A549 treated with CpdA at 1 μM for 4 hours (cell line): Measurements from ENCODE around the gene HEXB. TPM values are rescaled to one million over a fixed set of nuclear protein-coding genes. Genes with fewer than 3 reads are reported as not detected.

Source experiments
- total RNA-seq: library from RNA; stranded (reverse); fragments of 200-300 nt; extraction: Qiagen RNA extraction; gene quantifications from 5 replicates; pipeline ENCODE4 v1.2.3, GENCODE V29; 2022; ENCODE audit warnings: low read depth

HEXB gene
- total RNA-seq: 120 to 126 TPM (median 125 TPM) in 5 replicates

GRCh38 chr5:74684900-74685851 lies at the start of gene HEXB:
TSS of gene HEXB (plus strand) at chr5:74685233. CDS start at chr5:74685261, 28 bp downstream.

GRCh38 chr5:74640450-74640953 lies 44.5 kb upstream of the HEXB start, which contains the start of gene ENC1:
TSS of gene ENC1 (minus strand) at chr5:74640728. CDS start at chr5:74636485, 4,243 bp downstream.

GRCh38 chr5:74766849-74767578 lies 82.0 kb downstream of the HEXB start, which contains the start of the genes GFM2 and NSA2:
TSS of gene GFM2 (minus strand) at chr5:74767117. CDS start at chr5:74763742, 3,375 bp downstream.
TSS of gene NSA2 (plus strand) at chr5:74767249. CDS start at chr5:74767361, 112 bp downstream.

Other genes with a start within 250 kb of the HEXB start
- 13.3 to 15.0 TPM (median 13.8 TPM) in 5 replicates for gene ENC1, start 44.5 kb upstream of the HEXB start, total RNA-seq
- 26.2 to 28.2 TPM (median 27.0 TPM) in 5 replicates for gene GFM2, start 81.9 kb downstream of the HEXB start, total RNA-seq
- gene NSA2, start 82.0 kb downstream of the HEXB start, total RNA-seq: 121 to 165 TPM (median 140 TPM) in 5 replicates
- 4.4 to 7.4 TPM (median 6.2 TPM) in 5 replicates for gene FAM169A, start 181.2 kb downstream of the HEXB start, total RNA-seq